GM21447 (cell line): ENCODE results near the gene KRT34.
"Not testable (repeated sequence)": the region's sequence is repeated elsewhere in the genome, so short reads cannot be mapped to it uniquely, and the experiment has no call there.

ENCODE experiments used
- ATAC-seq: cut with Tn5 transposase; IDR thresholded peaks from one replicate; pipeline ENCODE4 v1.9.1; 2021; ENCODE audit not compliant: unreplicated experiment

KRT34 gene

DNA sequence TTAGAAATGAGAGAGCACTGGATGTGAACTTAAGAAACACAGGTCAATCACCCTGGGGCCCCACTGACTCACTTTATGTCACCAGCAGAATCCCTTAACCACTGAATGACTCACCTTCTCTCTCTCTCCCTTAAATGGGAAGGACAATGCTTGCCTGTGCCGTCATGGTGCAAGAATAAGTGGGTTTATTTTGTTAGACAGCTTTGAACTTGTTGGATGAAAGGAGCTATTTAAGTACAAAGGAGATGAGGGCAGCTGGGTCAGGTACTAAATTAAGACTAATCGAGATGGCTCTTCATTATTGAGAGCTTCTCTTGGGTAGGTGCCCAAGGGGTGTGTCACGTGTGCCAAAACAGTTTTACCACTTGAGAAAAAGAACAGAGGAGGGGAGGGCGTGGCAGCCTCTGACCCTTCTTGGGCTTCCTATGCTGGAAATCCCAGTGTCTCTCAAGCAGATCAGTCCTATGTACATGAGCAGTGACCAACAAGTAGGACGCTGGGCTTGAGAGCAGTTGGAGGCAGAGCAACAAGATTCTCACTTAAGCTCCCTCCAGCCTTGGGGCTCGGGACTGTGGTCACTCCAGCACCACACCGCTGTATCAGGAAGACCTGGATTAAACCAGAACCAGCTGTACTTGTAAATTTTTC is 22.0 kb upstream of the KRT34 start:
- no peak for ATAC-seq

DNA sequence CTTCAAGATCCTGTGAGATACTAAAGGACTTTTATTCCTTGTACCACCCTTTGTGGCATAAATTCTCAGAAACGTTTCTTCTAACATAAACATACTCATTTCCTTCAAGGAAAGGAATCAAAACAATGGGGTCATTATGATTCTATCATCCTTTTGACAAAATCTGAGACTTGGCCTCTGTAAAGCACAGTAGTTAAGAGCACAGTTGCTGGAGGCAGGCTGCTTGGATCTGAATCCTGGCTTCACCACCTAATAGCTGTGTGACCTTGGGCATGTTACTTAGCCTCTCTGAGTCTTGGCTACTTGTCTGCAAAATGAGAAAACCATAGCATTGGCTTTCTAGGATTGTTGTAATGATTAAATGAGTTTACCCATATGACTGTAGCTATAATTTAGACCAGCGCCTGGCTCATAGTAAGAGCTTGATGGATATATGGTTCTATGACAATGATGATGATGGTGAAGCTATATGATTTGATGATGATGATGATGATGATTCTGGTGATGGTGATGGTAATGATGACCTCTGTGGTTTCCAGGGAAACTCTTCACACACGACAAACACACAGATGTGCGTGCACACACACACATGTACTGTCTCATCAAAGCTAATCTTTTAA is 21.4 kb upstream of the KRT34 start:
- ATAC-seq: no peak

DNA sequence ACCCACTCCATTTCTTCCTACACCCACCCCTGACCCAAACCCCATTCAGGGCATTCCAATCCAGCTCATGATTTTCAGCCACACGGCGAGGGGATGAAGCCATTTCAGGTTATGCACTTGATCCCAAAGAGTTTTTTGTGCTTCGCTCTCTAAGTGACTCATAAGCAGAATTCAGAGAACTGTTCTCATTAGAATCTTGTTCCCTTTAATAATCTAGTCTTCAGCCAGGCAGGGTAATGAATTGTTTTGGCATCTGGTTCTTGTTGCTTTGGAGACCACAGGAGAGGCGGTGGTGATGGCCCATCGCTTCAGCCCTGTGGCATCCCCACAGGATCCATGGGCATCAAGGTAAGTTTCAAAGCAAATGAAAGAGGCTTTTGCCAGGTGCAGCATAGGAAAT is 20.1 kb upstream of the KRT34 start:
- no peak for ATAC-seq

GRCh38 chr17:41396996-41397660 is 15.0 kb upstream of the KRT34 start, which contains the start of gene KRT31:
TSS of gene KRT31 (minus strand) at chr17:41397608. CDS start at chr17:41397539, 69 bp downstream.
- no peak for ATAC-seq

GRCh38 chr17:41396340-41396739 is 14.2 kb upstream of the KRT34 start:
- ATAC-seq: no peak

- no peak for ATAC-seq
Observed at GRCh38 chr17:41395611-41396010, 13.5 kb upstream of the KRT34 start.

GRCh38 chr17:41395044-41395443 is 12.9 kb upstream of the KRT34 start:
- not testable (repeated sequence) for ATAC-seq

GRCh38 chr17:41394254-41394996 is 12.3 kb upstream of the KRT34 start:
- ATAC-seq: no peak

DNA sequence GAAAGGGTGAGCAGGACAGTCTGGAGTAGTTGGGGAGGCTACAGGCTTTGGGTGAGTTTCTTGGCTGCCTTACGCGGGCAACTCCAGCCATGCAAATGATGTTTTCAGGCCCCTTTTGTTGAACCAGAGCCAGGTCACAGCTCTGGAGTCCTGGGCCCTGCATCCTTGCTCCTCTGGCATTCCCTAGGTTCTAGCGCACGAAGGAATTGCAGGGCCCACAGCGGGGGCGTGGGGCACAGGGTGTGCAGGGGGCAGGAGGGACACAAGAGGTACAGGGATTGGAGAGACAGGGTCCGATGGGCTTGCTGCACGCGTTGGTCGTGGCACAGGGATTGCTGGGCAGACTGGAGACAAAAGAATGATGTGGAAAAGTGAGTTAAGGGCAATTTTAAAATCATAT is 11.7 kb upstream of the KRT34 start:
- no peak for ATAC-seq

DNA sequence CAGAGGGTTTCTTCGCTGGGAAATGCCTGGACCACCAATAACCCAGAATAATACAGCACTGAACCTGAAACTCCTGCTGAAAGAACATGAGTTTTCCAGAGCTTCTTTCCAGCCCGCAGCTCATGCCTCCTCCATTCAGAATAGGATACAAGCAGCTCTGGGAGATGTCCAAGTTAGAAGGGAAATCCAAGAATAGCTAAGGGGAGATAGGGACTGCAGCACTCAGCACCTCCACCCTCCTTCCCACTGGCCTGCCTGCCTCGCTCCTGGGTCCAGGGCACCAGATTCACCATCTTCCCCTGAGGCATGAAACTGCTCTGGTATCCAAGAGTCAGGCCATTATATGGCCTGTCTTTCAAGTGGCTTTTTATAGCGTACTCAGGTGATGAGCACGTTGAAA is 11.2 kb upstream of the KRT34 start:
- ATAC-seq: no peak

DNA sequence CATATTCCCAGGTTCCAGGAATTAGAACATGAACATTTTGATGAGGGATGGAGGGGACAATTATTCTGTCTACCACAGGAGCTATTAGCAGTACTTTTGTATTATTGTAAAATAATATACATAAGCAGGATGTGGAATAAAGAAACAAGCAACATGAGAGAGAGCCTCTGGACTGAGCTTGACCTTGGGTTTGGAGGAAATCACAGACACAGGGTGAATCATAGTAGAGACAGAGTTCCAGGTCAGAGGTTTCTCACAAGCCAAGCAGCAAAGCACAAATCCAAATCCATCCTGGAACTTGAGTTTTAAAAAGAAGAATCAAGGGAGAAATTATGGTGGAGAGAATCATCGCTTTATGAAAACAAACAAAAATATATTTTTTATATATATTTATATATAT is 10.2 kb upstream of the KRT34 start:
- ATAC-seq: no peak

- no peak for ATAC-seq
Observed at GRCh38 chr17:41391535-41391934, 9.4 kb upstream of the KRT34 start.

DNA sequence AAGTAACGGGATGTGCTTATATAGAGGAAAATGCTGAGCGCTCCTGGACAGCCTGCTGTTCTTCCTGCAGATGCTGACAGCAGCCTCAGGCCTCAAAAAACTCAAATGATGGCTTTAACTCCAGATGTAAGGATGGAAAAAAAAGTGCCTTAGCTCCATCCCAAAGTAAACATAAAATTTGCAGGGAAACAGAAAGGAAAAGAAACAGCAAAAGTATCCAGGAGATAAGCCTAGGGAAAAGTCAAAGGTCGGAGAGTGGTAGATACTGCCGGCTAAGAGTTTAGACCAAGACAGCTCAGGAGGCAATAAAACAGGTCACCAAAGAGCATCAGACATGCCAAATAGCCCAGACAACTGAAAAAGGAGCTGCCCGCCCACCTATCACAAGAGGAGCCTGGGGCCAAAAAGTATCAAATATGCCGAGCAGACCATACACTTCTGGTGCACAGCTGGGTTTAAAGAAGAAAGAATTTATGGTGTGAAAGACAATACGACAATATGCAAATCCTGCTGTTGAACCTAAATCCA is 8.4 kb upstream of the KRT34 start:
- no peak for ATAC-seq

DNA sequence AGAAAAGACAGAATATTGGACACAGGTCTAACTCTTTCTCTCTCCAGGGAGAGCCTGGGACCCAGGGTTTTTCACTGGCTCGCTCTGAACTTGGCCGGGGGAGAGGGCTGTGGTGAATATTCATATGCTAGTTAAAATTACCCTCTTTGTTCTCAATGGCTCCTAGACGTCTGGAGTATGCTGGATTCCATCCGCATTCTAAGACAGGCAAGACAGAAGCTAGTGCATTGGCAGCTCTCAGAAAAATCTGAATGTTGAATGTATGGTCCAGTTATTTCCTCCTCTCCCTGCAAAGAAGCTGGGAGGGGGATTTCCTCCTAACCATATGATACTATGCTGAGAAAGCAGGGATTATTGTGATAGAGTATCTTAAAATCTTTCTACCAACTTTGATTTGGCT is 5.6 kb upstream of the KRT34 start:
- ATAC-seq: no peak

DNA sequence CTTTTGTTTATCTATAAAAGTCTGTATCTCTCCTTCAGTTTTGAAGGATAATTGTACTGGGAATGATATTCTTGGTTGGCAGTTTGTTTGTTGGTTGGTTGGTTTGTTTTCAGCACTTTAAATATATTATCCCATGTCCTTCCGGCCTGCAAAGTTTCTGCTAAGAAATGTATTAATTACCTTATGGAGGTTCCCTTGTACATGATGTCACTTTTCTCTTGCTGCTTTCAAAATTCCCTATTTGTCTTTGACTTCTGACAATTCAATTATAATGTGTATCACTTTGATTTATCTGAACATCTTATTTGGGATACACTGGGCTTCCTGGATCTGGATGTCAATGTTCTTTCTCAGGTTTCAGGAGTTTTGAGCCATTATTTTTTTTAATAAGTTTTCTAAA is 4.1 kb upstream of the KRT34 start:
- ATAC-seq: no peak

GRCh38 chr17:41383690-41384089 is 1.6 kb upstream of the KRT34 start:
- ATAC-seq: no peak

- no peak for ATAC-seq
Observed at GRCh38 chr17:41382394-41382793, 288 bp upstream of the KRT34 start.

GRCh38 chr17:41380091-41380490 is 2.0 kb downstream of the KRT34 start:
- not testable (repeated sequence) for ATAC-seq

- no peak for ATAC-seq
Observed at GRCh38 chr17:41377546-41377945, 4.6 kb downstream of the KRT34 start.

GRCh38 chr17:41369713-41370112 is 12.4 kb downstream of the KRT34 start, which contains the start of gene KRT33B:
TSS of gene KRT33B (minus strand) at chr17:41369813. CDS start at chr17:41369750, 63 bp downstream.
- no peak for ATAC-seq

DNA sequence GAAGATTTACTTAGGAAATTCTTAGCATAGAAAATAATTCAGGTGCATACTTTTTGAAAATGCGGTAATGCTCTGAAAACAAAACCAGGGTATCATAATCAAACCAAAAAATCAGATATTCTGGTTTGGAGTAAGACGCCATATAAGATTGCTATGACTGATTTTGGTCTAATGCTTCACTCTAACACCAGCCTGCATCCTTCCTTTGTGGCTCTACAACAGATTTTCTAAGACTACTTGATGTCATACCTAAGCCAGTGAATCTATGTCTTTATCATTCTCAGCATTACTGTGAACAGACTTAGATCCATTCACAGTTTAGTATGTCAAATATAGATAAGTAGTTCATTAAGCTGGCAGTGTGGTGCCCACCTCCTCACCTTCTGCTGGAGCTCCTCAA is 13.1 kb downstream of the KRT34 start:
- no peak for ATAC-seq
